ENCODE measurements around the gene PFDN1. TPM values are rescaled to one million over a fixed set of nuclear protein-coding genes. Genes with fewer than 3 reads are reported as not detected.

Gene PFDN1
- total RNA-seq, 1 donor from 2014 or later, result 34.4 TPM

DNA sequence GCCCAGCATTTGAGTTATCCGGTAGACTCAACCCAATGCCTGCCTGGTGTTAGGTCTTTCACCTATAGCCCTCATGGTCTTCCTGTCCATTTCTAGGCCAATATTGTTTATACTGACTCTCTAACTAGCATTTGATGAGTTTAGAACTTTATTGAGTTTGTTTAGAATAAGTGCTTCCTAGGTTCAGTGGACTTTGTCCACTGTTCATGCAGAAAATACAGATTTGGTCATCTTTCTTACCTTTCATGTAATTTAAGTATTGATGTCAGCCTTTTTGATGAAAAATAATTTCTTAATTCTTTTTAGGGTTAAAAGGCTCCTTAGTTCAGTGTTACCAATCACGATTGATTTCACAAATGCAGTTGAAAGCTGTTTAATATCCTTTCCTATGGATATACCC lies 105.9 kb downstream of the PFDN1 start:
- Histone ChIP-seq H3K27me3 (ENCODE audit: control insufficient read depth in 3 of 3, insufficient read depth in 3 of 3, low read length in 3 of 3) (no peaks in the 10 kb centered on the region), H3K9me3 (ENCODE audit: control insufficient read depth in 3 of 3, low read length in 3 of 3) (no peaks in the 10 kb centered on the region), H3K4me1 (ENCODE audit: control insufficient read depth in 3 of 3, insufficient read depth in 3 of 3, low read length in 3 of 3) (peaks cover 2 to 38% (median 22%) of the 10 kb centered on the region in 3 donors), H3K36me3 (ENCODE audit: control insufficient read depth in 3 of 3, insufficient read depth in 3 of 3, low read length in 3 of 3) (peaks cover 6% of the 10 kb centered on the region in 3 donors), H3K27ac (ENCODE audit: low read depth, low read length) (no peak overlapping the region), H3K9ac (ENCODE audit: low read depth in 1 of 3, low read length in 3 of 3) (no peak overlapping the region), H3K4me3 (ENCODE audit: low read length in 3 of 3) (no peak overlapping the region)

DNA sequence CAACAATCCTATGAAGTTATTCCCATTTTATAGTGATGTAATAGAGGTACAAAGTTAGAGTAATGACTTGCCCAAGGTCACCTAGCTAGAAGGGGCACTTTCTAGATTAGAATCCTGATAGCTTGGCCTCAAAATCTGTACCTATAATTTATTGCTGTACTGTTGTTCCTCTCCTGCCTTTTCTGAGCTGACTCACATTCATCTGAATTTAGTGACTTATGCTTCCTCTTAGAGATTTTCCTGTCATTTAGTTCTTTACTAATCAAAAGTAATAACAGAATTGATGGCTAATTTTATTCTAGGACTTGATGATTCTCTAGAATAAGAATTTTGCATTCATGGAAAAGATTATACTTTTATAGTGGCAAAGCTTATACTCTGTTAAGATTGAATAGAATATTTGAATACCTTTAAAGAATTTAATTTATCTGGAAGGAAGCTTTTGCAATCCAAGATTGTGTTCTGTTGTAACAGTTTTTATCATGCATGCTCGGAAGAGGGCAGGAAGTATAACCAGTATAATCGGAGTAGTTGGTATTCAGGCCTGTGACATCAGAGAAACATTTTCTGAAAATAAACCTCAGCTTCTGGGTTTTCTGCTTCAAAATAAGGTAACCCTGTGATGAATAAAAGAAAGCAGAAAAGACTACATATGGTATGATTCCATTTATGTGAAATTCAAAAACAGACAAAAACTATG lies 106.6 kb downstream of the PFDN1 start:
- H3K4me1 ChIP-seq (ENCODE audit: control insufficient read depth in 3 of 3, insufficient read depth in 3 of 3, low read length in 3 of 3), result peaks cover 3 to 41% (median 27%) of the 10 kb centered on the region in 3 donors
- no peak overlapping the region for H3K27ac ChIP-seq (ENCODE audit: low read depth, low read length)

More for the DNA sequence above, 106.6 kb downstream of the PFDN1 start:
- Histone ChIP-seq H3K9me3 (ENCODE audit: control insufficient read depth in 3 of 3, low read length in 3 of 3) (no peaks in the 10 kb centered on the region), H3K9ac (ENCODE audit: low read depth in 1 of 3, low read length in 3 of 3) (no peak overlapping the region), H3K27me3 (ENCODE audit: control insufficient read depth in 3 of 3, insufficient read depth in 3 of 3, low read length in 3 of 3) (no peaks in the 10 kb centered on the region), H3K36me3 (ENCODE audit: control insufficient read depth in 3 of 3, insufficient read depth in 3 of 3, low read length in 3 of 3) (peaks cover 6% of the 10 kb centered on the region in 3 donors), H3K4me3 (ENCODE audit: low read length in 3 of 3) (no peak overlapping the region)

Other genes starting within 250 kb of the PFDN1 start
- gene PURA, start 189.0 kb downstream of the PFDN1 start, total RNA-seq, result 7.8 TPM
- gene IGIP, start 177.2 kb downstream of the PFDN1 start, total RNA-seq, result 5.7 TPM
- gene CYSTM1, start 127.9 kb downstream of the PFDN1 start, total RNA-seq, result 3.1 TPM
- 11.0 TPM for gene HBEGF, start 43.5 kb upstream of the PFDN1 start, total RNA-seq
- gene SLC4A9, start 57.1 kb upstream of the PFDN1 start, total RNA-seq, result not detected
- gene ANKHD1, start 98.7 kb upstream of the PFDN1 start, total RNA-seq, result 85.1 TPM
- not detected for gene EIF4EBP3, start 244.6 kb upstream of the PFDN1 start, total RNA-seq